A375 (cell line): ENCODE data around the gene PTF1A. TPM values are rescaled to one million over a fixed set of nuclear protein-coding genes. Genes with fewer than 3 reads are reported as not detected.

Source experiments
- small RNA-seq: library from RNA; depleted of rRNA; stranded (forward); fragments of <200 nt; gene quantifications from one replicate; pipeline ENCODE3, GENCODE V24; 2014
- total RNA-seq: library from RNA; depleted of rRNA; stranded (reverse); fragments of >200 nt; shearing (Covaris generic); gene quantifications from 2 replicates; pipeline ENCODE4 v1.2.3, GENCODE V29; 2014; rRNA removed

PTF1A gene
- not detected in 2 replicates for total RNA-seq

GRCh38 chr10:23191764-23192711 is at the start of gene PTF1A:
TSS of gene PTF1A (plus strand) at chr10:23192312. CDS start at chr10:23192531, 219 bp downstream.

Small RNA genes lying within 50 kb of the gene (small RNA-seq; reads per million reads assigned to genes)
- not detected for gene RF00561

Other genes with a start within 250 kb of the PTF1A start
- 13.1 and 14.8 TPM in 2 replicates for gene MSRB2, start 96.7 kb upstream of the PTF1A start, total RNA-seq
- not detected in 2 replicates for gene C10orf67, start 152.5 kb downstream of the PTF1A start, total RNA-seq
- 3.9 and 4.2 TPM in 2 replicates for gene OTUD1, start 246.8 kb downstream of the PTF1A start, total RNA-seq